Neural progenitor cell (in vitro differentiated cells): ENCODE data around the gene KRT35. TPM values are rescaled to one million over a fixed set of nuclear protein-coding genes. Genes with fewer than 3 reads are reported as not detected.

Experiments used
- DNase-seq: peaks from one replicate; pipeline ENCODE4 v3.0.0-alpha.2; 2016; ENCODE audit warnings: low spot score
- H2AFZ ChIP-seq: fragments of 200-600 bp; sonication (generic); replicated peaks from 2 replicates; pipeline ENCODE4 v1.6.1; 2016; ENCODE audit warnings: antibody characterized with exemption
- H3F3A ChIP-seq: fragments of 200-600 bp; sonication (generic); 2 replicates; pipeline ENCODE4 v1.6.1; 2016; ENCODE audit warnings: antibody characterized with exemption, low read depth
- H3K27ac ChIP-seq: fragments of 200-600 bp; sonication (generic); 2 replicates; pipeline ENCODE4 v1.5.1; 2016; ENCODE audit warnings: mild to moderate bottlenecking
- H3K27me3 ChIP-seq: fragments of 200-600 bp; sonication (generic); 2 replicates; pipeline ENCODE4 v1.6.1; 2016; ENCODE audit warnings: mild to moderate bottlenecking, moderate library complexity
- H3K36me3 ChIP-seq: fragments of 200-600 bp; sonication (generic); 2 replicates; pipeline ENCODE4 v1.5.1; 2016
- H3K4me1 ChIP-seq: fragments of 200-600 bp; sonication (generic); 2 replicates; pipeline ENCODE4 v1.6.1; 2016; ENCODE audit warnings: mixed run types
- H3K4me2 ChIP-seq: fragments of 200-600 bp; sonication (generic); 2 replicates; pipeline ENCODE4 v1.6.1; 2016
- H3K4me3 ChIP-seq: fragments of 200-600 bp; sonication (generic); 2 replicates; pipeline ENCODE4 v1.5.1; 2016
- H3K79me2 ChIP-seq: fragments of 200-600 bp; sonication (generic); 2 replicates; pipeline ENCODE4 v1.6.1; 2016; ENCODE audit warnings: low read depth
- H3K9ac ChIP-seq: fragments of 200-600 bp; sonication (generic); 2 replicates; pipeline ENCODE4 v1.6.1; 2016
- H3K9me3 ChIP-seq: fragments of 200-600 bp; sonication (generic); 2 replicates; pipeline ENCODE4 v1.5.1; 2016; ENCODE audit warnings: low read depth
- H4K20me1 ChIP-seq: fragments of 200-600 bp; sonication (generic); 2 replicates; pipeline ENCODE4 v1.6.1; 2016; ENCODE audit warnings: low read depth
- H3K27ac Mint-ChIP-seq: 3 replicates; pipeline ENCODE4 v1.8.0; 2021; ENCODE audit warnings: mixed read lengths
- H3K27me3 Mint-ChIP-seq: 2 replicates; pipeline ENCODE4 v1.8.0; 2022; ENCODE audit warnings: low read depth, mild to moderate bottlenecking, inconsistent platforms, moderate library complexity, mixed read lengths; ENCODE audit not compliant: insufficient read depth
- H3K36me3 Mint-ChIP-seq: 3 replicates; pipeline ENCODE4 v1.8.0; 2021; ENCODE audit warnings: mixed read lengths
- H3K4me1 Mint-ChIP-seq: 3 replicates; pipeline ENCODE4 v1.8.0; 2021; ENCODE audit warnings: mixed read lengths
- H3K4me3 Mint-ChIP-seq: 3 replicates; pipeline ENCODE4 v1.8.0; 2021; ENCODE audit warnings: mild to moderate bottlenecking, moderate library complexity, mixed read lengths
- H3K9me3 Mint-ChIP-seq: 3 replicates; pipeline ENCODE4 v1.8.0; 2020; ENCODE audit warnings: mixed read lengths
- EZH2 ChIP-seq: fragments of 200-600 bp; sonication (generic); IDR thresholded peaks from 2 replicates; pipeline ENCODE4 v1.6.1; 2017; ENCODE audit warnings: antibody characterized with exemption, mild to moderate bottlenecking, moderate library complexity
- EZH2phosphoT487 ChIP-seq: fragments of 200-600 bp; sonication (generic); IDR thresholded peaks from 2 replicates; pipeline ENCODE4 v1.6.1; 2017; ENCODE audit warnings: antibody characterized with exemption
- total RNA-seq: library from RNA; depleted of rRNA; stranded (reverse); fragments of >200 nt; gene quantifications from 2 replicates; pipeline ENCODE4 v1.2.3, GENCODE V29; 2015; ENCODE audit warnings: low replicate concordance
- TF ChIP-seq, protein P1 (sequence below): fragments of 200-600 bp; sonication (generic); IDR thresholded peaks from 2 replicates; pipeline ENCODE4 v1.5.1; 2017; ENCODE audit warnings: antibody characterized with exemption, mild to moderate bottlenecking

KRT35 gene
- not detected in 2 replicates for total RNA-seq

DNA sequence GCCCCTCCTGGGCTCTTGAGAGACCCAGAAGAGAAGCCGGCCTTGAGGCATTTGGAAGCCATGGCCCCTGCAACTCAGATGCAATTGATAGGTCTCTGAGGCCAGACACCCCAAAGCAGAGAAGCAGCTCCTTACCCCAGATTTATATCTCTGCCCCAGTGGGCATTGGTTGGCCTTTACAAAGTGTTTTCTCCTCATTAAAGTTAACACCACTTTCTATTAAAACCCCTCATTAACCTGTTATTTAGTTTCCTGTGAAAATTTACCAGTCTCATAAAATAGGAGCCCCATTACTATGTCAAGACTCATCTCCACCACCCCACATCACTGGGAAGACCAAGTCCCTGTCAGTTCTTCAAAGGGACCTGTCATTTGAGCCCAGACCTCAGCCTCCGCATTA, at the start of gene KRT35:
Gene KRT35 (minus strand): TSS at position 116 of the 400 bp plus-strand sequence. CDS start 54 bp downstream, at position 62.
- Histone ChIP-seq H3K9ac (no peak within 1 kb of the TSS), H3K4me1 (peaks cover 14% of the 10 kb centered on the region), H3K36me3 (no peaks in the 10 kb centered on the region), H3K4me2 (no peak within 1 kb of the TSS), H4K20me1 (no peaks in the 10 kb centered on the region), H3K79me2 (no peaks in the 10 kb centered on the region), H2AFZ (no peak within 1 kb of the TSS), H3F3A (peaks cover 5% of the 10 kb centered on the region), H3K27me3 (no peaks in the 10 kb centered on the region), H3K9me3 (no peaks in the 10 kb centered on the region), H3K27ac (no peak within 1 kb of the TSS), H3K4me3 (no peak within 1 kb of the TSS)
- Mint-ChIP-seq H3K36me3 (no peaks in the 10 kb centered on the region), H3K27ac (no peak within 1 kb of the TSS), H3K4me3 (no peak within 1 kb of the TSS), H3K4me1 (peaks cover 5% of the 10 kb centered on the region), H3K27me3 (peaks cover 2% of the 10 kb centered on the region), H3K9me3 (peaks cover 2% of the 10 kb centered on the region)
- no peak for DNase-seq
- no peak for TF ChIP-seq EZH2
- TF ChIP-seq, protein P1, sequence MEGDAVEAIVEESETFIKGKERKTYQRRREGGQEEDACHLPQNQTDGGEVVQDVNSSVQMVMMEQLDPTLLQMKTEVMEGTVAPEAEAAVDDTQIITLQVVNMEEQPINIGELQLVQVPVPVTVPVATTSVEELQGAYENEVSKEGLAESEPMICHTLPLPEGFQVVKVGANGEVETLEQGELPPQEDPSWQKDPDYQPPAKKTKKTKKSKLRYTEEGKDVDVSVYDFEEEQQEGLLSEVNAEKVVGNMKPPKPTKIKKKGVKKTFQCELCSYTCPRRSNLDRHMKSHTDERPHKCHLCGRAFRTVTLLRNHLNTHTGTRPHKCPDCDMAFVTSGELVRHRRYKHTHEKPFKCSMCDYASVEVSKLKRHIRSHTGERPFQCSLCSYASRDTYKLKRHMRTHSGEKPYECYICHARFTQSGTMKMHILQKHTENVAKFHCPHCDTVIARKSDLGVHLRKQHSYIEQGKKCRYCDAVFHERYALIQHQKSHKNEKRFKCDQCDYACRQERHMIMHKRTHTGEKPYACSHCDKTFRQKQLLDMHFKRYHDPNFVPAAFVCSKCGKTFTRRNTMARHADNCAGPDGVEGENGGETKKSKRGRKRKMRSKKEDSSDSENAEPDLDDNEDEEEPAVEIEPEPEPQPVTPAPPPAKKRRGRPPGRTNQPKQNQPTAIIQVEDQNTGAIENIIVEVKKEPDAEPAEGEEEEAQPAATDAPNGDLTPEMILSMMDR, result no peak
- no peak for TF ChIP-seq EZH2phosphoT487

DNA sequence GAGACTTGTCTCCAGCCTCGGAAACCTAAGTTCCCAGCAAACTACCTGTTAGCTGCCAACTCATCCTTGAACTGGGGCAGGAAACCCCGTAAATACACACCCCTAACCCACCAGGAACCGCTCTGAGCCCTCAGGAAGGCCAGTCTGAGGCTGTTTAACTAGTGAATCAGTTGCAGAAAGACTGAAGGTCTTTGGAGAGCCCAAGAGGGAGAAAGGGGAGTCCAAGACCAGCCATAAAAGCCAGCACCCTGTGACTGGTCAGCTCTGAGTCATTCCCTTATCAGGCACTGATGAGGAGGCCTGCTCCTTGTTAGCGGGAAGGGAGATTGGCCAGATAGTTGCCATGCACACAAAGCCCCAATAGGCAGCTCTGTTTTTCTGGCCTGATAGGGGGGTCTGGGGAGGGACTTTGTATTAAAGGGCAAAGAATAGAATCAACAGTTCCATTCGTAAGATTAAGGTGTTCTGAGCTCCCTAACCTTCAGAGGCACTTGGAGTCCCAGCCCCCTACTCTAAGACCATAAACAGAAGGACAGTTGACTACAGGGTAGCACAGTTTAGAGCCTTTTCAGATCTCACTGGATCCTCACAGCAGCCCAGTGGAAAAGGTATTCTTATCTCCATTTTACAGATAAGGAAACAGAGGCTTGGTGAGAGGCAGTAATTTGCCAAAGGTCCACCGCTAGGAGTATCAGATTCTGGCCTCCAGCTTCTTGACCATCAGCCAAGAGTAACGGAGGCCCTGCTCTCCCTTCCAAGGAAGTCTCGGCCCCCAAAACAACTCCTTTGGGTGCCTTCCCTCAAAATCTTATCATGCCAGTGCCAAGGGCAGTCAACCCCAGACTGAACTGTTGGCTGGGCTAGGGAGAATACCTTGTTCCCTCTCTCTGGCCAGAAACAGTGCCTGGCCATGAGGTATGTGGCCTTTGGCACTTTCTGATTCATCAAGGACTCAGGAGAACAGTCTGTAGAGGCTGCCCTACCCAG, 49.4 kb upstream of the KRT35 start:
- H3K4me3 ChIP-seq, result no peak overlapping the region
- no peaks in the 10 kb centered on the region for H3K27me3 ChIP-seq

DNA sequence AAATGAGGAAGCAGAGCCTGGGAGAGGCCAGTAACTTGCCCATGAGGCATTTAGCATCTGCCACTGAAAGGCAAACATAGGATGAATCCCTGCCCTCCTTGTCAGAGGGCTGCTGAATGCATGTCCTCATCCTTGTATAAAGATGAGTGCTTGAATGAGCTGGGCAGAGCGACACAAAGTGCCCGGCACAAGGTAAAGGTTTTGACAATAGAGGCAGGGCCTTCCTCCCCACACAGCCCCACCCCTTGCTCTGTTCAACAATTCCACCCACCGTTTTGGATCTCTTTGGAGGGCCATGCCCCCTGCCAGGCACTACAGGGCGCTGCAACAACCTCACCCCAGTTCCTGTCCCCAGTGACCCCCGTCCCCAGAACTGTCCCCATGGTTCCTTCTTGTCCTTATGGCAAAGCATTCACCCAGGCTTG, 48.6 kb upstream of the KRT35 start:
- H3K4me1 ChIP-seq, result peaks cover 15% of the 10 kb centered on the region
- no peaks in the 10 kb centered on the region for H3K36me3 Mint-ChIP-seq
- H3K79me2 ChIP-seq, result peaks cover 29% of the 10 kb centered on the region
- H3K27me3 ChIP-seq, result no peaks in the 10 kb centered on the region
- DNase-seq, result no peak
- no peak overlapping the region for H2AFZ ChIP-seq
- peak overlapping the region; percentile 87 for H3K4me2 ChIP-seq
- peaks cover 13% of the 10 kb centered on the region for H3K4me1 Mint-ChIP-seq
- H3K27ac ChIP-seq, result peak overlapping the region; percentile 38
- H3K9me3 Mint-ChIP-seq, result peaks cover 2% of the 10 kb centered on the region
- H3K27me3 Mint-ChIP-seq, result peaks cover 53% of the 10 kb centered on the region
- no peak overlapping the region for H3K4me3 ChIP-seq
- peak overlapping the region; percentile 46 for H3K27ac Mint-ChIP-seq
- TF ChIP-seq EZH2phosphoT487 (no peak), EZH2 (no peak)
- TF ChIP-seq, protein P1, result no peak
- H3F3A ChIP-seq, result peaks cover 17% of the 10 kb centered on the region
- peaks cover 30% of the 10 kb centered on the region for H4K20me1 ChIP-seq
- H3K4me3 Mint-ChIP-seq, result peak overlapping the region; percentile 82
- H3K9ac ChIP-seq, result no peak overlapping the region
- no peaks in the 10 kb centered on the region for H3K36me3 ChIP-seq
- H3K9me3 ChIP-seq, result no peaks in the 10 kb centered on the region

More for the DNA sequence above, 49.4 kb upstream of the KRT35 start:
- H3K4me1 ChIP-seq, result peaks cover 15% of the 10 kb centered on the region
- H3K9me3 Mint-ChIP-seq, result peaks cover 2% of the 10 kb centered on the region
- H3K27me3 Mint-ChIP-seq, result peaks cover 50% of the 10 kb centered on the region
- H3K9me3 ChIP-seq, result no peaks in the 10 kb centered on the region
- no peak overlapping the region for H3K4me2 ChIP-seq
- H4K20me1 ChIP-seq, result peaks cover 23% of the 10 kb centered on the region
- H3K79me2 ChIP-seq, result peaks cover 28% of the 10 kb centered on the region
- H3F3A ChIP-seq, result peaks cover 17% of the 10 kb centered on the region
- H2AFZ ChIP-seq, result no peak overlapping the region
- no peak overlapping the region for H3K4me3 Mint-ChIP-seq
- H3K36me3 ChIP-seq, result no peaks in the 10 kb centered on the region
- peaks cover 13% of the 10 kb centered on the region for H3K4me1 Mint-ChIP-seq
- H3K27ac Mint-ChIP-seq, result no peak overlapping the region
- TF ChIP-seq EZH2phosphoT487, result no peak
- no peak overlapping the region for H3K9ac ChIP-seq
- no peak for DNase-seq
- no peaks in the 10 kb centered on the region for H3K36me3 Mint-ChIP-seq
- H3K27ac ChIP-seq, result no peak overlapping the region

DNA sequence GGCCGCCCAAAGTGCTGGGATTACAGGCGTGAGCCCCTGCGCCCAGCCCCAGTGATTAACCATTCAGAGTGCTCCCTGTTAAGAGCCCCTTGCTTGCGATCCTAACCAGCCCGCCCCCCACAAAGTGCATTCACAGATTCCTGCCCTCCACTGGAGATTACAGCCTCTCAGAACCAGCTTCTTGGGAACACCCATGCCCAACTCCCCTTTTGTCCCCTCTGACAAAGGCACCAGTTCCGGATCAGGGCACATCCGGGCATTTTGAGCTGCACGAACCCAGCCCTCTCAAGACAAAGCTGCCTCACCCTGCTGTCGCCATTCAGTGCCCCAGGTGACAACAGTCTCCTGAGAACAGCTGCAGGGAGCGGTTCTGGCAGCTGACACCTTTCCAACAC, 48.0 kb upstream of the KRT35 start:
- H3K4me3 ChIP-seq, result no peak overlapping the region
- Mint-ChIP-seq H3K4me1 (peaks cover 13% of the 10 kb centered on the region), H3K27ac (peak overlapping the region; percentile 60), H3K4me3 (peak overlapping the region; percentile 82), H3K9me3 (peaks cover 2% of the 10 kb centered on the region), H3K36me3 (no peaks in the 10 kb centered on the region), H3K27me3 (peaks cover 53% of the 10 kb centered on the region)
- H3K79me2 ChIP-seq, result peaks cover 29% of the 10 kb centered on the region
- peaks cover 32% of the 10 kb centered on the region for H4K20me1 ChIP-seq
- no peaks in the 10 kb centered on the region for H3K36me3 ChIP-seq
- H3K4me2 ChIP-seq, result peak overlapping the region; percentile 87
- peak overlapping the region; percentile 38 for H3K27ac ChIP-seq
- H3K27me3 ChIP-seq, result no peaks in the 10 kb centered on the region
- H3K4me1 ChIP-seq, result peaks cover 15% of the 10 kb centered on the region
- no peaks in the 10 kb centered on the region for H3K9me3 ChIP-seq
- DNase-seq, result peak; percentile 68
- H3F3A ChIP-seq, result peaks cover 21% of the 10 kb centered on the region
- TF ChIP-seq, protein P1, result no peak
- TF ChIP-seq EZH2phosphoT487 (no peak), EZH2 (no peak)
- no peak overlapping the region for H2AFZ ChIP-seq
- no peak overlapping the region for H3K9ac ChIP-seq
